A673 (cell line): ENCODE measurements around the gene TMEM63A. TPM values are rescaled to one million over a fixed set of nuclear protein-coding genes. Genes with fewer than 3 reads are reported as not detected.

Experiments used
- BruUV-seq: library from RNA; stranded (reverse); fragments of 400-500 nt; replicated peaks from 2 replicates; lab custom pipeline; 2021; lab: Mats Ljungman, UMichigan
- CTCF ChIA-PET: fragments of 300-600 bp; sonication (Branson Sonifier 250); formaldehyde crosslinking; loops from one replicate; lab custom pipeline; 2022; ENCODE audit warnings: antibody characterized with exemption; lab: Charles Lee
- POLR2A ChIA-PET: fragments of 300-600 bp; sonication (Branson Sonifier 250); formaldehyde crosslinking; loops from one replicate; lab custom pipeline; 2022; ENCODE audit warnings: antibody characterized with exemption; ENCODE audit not compliant: low non-redundant PET; lab: Charles Lee
- DNase-seq: peaks from one replicate; pipeline ENCODE4 v3.0.0-alpha.2; 2015; ENCODE audit warnings: low spot score
- H3K27ac ChIP-seq: fragments of 200-600 bp; sonication (generic); 2 replicates; pipeline ENCODE4 v1.5.1; 2016; ENCODE audit warnings: mixed run types, low read depth, mild to moderate bottlenecking, mixed read lengths, antibody characterized with exemption, low read length; ENCODE audit not compliant: poor library complexity, severe bottlenecking
- H3K27me3 ChIP-seq: fragments of 200-600 bp; sonication (generic); replicated peaks from 2 replicates; pipeline ENCODE4 v1.6.1; 2017; ENCODE audit warnings: mixed run types, low read depth, mild to moderate bottlenecking, mixed read lengths, antibody characterized with exemption, low read length; ENCODE audit not compliant: insufficient read depth, poor library complexity
- H3K36me3 ChIP-seq: fragments of 200-600 bp; sonication (generic); 2 replicates; pipeline ENCODE4 v1.6.1; 2016; ENCODE audit warnings: mixed run types, mild to moderate bottlenecking, mixed read lengths, antibody characterized with exemption, low read length; ENCODE audit not compliant: insufficient read depth, poor library complexity, severe bottlenecking
- H3K4me1 ChIP-seq: fragments of 200-600 bp; sonication (generic); 2 replicates; pipeline ENCODE4 v1.6.1; 2017; ENCODE audit warnings: mixed run types, mild to moderate bottlenecking, mixed read lengths, antibody characterized with exemption, low read length; ENCODE audit not compliant: insufficient read depth, poor library complexity, severe bottlenecking
- H3K4me3 ChIP-seq: fragments of 200-600 bp; sonication (generic); 2 replicates; pipeline ENCODE4 v1.5.1; 2016; ENCODE audit warnings: low read depth, mixed run types, mild to moderate bottlenecking, mixed read lengths, low read length; ENCODE audit not compliant: poor library complexity, severe bottlenecking
- H3K9me3 ChIP-seq: fragments of 200-600 bp; sonication (generic); 2 replicates; pipeline ENCODE4 v1.6.1; 2016; ENCODE audit warnings: mixed run types, low read depth, mild to moderate bottlenecking, mixed read lengths, antibody characterized with exemption, low read length; ENCODE audit not compliant: poor library complexity, severe bottlenecking
- EZH2 ChIP-seq: fragments of 200-600 bp; sonication (generic); IDR thresholded peaks from 2 replicates; pipeline ENCODE4 v1.6.1; 2017; ENCODE audit warnings: borderline replicate concordance, low read depth, mild to moderate bottlenecking, mixed read lengths, antibody characterized with exemption, low read length; ENCODE audit not compliant: poor library complexity, severe bottlenecking
- intact Hi-C: fragments of 100-400 bp; cut with micrococcal nuclease; formaldehyde crosslinking; loops from one replicate; pipeline ENCODE4 v1.10.0; 2022; ENCODE audit not compliant: unreplicated experiment
- total RNA-seq: library from RNA; stranded (reverse); gene quantifications from 2 replicates; pipeline ENCODE4 v1.2.3, GENCODE V29; 2021
- TF ChIP-seq, protein P1 (sequence below): fragments of 300-800, 200-600 bp; sonication (generic); conservative IDR thresholded peaks from 2 replicates; pipeline ENCODE4 v1.5.1; 2017; ENCODE audit warnings: low read depth, mild to moderate bottlenecking, antibody characterized with exemption, low read length, moderate library complexity, mixed read lengths

Gene TMEM63A
- total RNA-seq, 1 experiment from 2014 or later, result 25.3 TPM

DNA sequence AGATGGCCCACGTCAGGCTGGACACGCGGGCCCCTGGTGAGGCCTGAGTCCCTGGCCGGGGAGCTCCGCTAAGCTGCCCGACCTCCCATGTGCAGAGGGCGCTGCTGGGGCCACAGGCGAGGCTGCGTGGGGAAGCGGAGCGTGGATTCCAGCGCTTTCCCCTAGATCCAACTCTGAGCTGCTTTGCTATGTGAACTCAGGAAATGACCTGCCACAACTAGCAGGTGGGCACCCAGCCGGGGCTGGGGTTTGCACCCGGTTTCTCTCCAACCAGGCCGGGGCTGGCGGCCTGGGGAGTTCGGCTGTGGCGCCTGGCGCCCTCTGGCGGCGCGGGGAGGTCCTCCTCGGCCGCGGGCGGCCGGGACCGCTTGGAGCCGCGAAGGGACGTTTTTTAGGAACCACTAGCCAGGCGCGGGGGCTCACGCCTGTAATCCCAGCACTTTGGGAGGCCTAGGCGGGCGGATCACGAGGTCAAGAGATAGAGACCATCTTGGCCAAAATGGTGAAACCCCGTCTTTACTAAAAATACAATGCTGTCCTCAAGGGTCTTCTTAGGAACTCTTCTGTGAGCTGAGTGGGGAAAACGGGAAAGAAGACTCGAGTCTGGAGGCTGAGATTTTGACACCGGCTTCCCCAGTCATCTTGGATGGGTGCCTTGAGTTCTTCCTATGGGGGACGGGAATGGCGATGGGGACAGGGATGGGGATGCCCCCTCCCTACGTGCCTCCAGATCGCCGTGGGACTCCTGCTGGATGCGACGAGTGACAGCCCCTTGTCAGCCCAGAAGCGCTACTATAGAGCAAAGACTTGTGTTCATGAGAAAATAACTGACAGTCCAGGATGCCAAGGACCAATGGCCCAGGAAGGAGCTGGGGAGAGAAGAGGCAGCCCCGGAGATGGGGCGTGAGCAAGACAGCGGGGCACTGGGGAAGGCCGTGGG is 29.3 kb upstream of the TMEM63A start:
- POLR2A ChIA-PET, result no interaction called here
- no TSS peak for BruUV-seq
- Histone ChIP-seq H3K27me3 (no peaks in the 10 kb centered on the region), H3K36me3 (no peaks in the 10 kb centered on the region), H3K4me3 (no peak overlapping the region), H3K27ac (no peak overlapping the region), H3K4me1 (no peaks in the 10 kb centered on the region), H3K9me3 (no peaks in the 10 kb centered on the region)
- DNase-seq, result peak; percentile 67
- CTCF ChIA-PET, result interaction anchor here (0.6 to 1.5 kb wide), 5 partner anchors 9 to 437 kb away, joined by 3 to 5 read pairs (median 4); partner anchors contain the start of gene TMEM63A
- no peak for TF ChIP-seq EZH2
- TF ChIP-seq, protein P1, sequence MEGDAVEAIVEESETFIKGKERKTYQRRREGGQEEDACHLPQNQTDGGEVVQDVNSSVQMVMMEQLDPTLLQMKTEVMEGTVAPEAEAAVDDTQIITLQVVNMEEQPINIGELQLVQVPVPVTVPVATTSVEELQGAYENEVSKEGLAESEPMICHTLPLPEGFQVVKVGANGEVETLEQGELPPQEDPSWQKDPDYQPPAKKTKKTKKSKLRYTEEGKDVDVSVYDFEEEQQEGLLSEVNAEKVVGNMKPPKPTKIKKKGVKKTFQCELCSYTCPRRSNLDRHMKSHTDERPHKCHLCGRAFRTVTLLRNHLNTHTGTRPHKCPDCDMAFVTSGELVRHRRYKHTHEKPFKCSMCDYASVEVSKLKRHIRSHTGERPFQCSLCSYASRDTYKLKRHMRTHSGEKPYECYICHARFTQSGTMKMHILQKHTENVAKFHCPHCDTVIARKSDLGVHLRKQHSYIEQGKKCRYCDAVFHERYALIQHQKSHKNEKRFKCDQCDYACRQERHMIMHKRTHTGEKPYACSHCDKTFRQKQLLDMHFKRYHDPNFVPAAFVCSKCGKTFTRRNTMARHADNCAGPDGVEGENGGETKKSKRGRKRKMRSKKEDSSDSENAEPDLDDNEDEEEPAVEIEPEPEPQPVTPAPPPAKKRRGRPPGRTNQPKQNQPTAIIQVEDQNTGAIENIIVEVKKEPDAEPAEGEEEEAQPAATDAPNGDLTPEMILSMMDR, result peak; percentile 73
- intact Hi-C loops, result loop anchor here (1.0 kb wide), 1 partner anchor 436 kb away; no protein-coding TSS in a partner anchor

DNA sequence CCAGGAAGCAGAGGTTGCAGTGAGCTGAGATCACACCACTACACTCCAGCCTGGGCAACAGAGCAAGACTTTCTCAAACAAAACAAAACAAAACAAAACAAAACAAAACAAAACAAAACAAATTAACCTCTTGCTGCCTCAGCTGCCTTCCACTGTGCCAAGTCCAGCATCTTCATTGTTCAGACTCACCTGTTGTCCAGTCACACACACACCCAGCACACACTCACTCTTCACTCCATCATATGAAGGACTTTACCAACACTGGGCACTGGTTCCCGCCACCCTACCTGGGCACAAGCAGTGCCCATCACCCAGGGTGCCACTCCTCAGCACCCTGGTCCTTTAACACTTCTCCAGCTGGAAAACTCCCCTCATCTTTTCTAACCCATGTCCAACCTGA is 27.3 kb upstream of the TMEM63A start:
- Histone ChIP-seq H3K4me1 (no peaks in the 10 kb centered on the region), H3K27ac (no peak overlapping the region), H3K36me3 (no peaks in the 10 kb centered on the region), H3K4me3 (no peak overlapping the region), H3K9me3 (no peaks in the 10 kb centered on the region), H3K27me3 (no peaks in the 10 kb centered on the region)
- ChIA-PET POLR2A (no interaction called here), CTCF (interaction anchor here (0.9 kb wide), 1 partner anchor 435 kb away, joined by 3 read pairs; no protein-coding TSS in a partner anchor)
- intact Hi-C loops, result no loop called here
- DNase-seq, result no peak
- no TSS peak for BruUV-seq
- TF ChIP-seq, protein P1, result no peak
- TF ChIP-seq EZH2, result no peak

DNA sequence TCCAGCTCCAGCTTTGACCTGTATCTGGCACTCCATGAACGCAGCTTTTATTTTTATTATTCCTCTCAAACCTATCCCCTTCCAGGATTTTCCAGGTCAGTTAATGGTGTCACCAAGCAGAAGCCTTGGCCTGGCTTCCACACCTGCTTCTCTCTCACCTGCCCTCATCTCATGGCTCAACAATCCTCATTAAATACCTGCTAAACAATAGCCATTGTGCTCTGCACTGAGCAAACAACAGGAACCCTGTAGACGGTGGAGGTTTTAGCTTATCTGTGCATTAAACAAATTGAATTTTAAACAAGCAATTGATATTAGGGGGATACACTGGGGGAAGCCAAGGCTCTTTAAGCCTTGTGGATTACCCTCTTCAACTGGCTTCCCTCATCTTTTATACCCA is 26.6 kb upstream of the TMEM63A start:
- POLR2A ChIA-PET, result no interaction called here
- H3K27ac ChIP-seq, result no peak overlapping the region
- no peaks in the 10 kb centered on the region for H3K36me3 ChIP-seq
- H3K4me1 ChIP-seq, result no peaks in the 10 kb centered on the region
- H3K27me3 ChIP-seq, result no peaks in the 10 kb centered on the region
- H3K4me3 ChIP-seq, result no peak overlapping the region
- H3K9me3 ChIP-seq, result no peaks in the 10 kb centered on the region
- DNase-seq, result no peak
- TF ChIP-seq, protein P1, result no peak
- CTCF ChIA-PET, result no interaction called here
- no TSS peak for BruUV-seq
- intact Hi-C loops, result no loop called here
